Liver (tissue), 3 donors: Measurements from ENCODE around the gene ECE1.

ENCODE experiments used
- CTCF ChIP-seq: fragments of 150-350 bp; IDR thresholded peaks from 2 replicates; pipeline ENCODE4 v1.5.1; 2017; ENCODE audit warnings: improper control_type of control experiment, low read depth, low read length; ENCODE audit not compliant: missing input control
- HNF4G ChIP-seq: IDR thresholded peaks from 2 replicates; pipeline ENCODE4 v1.6.1; 2016; ENCODE audit warnings: antibody characterized with exemption
- RAD21 ChIP-seq, 2 donors: IDR thresholded peaks; 2 replicates each; pipeline ENCODE4 v1.6.1; 2016; ENCODE audit warnings: antibody characterized with exemption in 2 of 2, mild to moderate bottlenecking in 2 of 2
- SP1 ChIP-seq: IDR thresholded peaks from 2 replicates; pipeline ENCODE4 v1.6.1; 2018; ENCODE audit warnings: antibody characterized with exemption, mild to moderate bottlenecking
- TAF1 ChIP-seq: conservative IDR thresholded peaks from 2 replicates; pipeline ENCODE4 v1.6.1; 2016; ENCODE audit warnings: antibody characterized with exemption, mild to moderate bottlenecking
- ZBTB33 ChIP-seq: IDR thresholded peaks from 2 replicates; pipeline ENCODE4 v1.6.1; 2016; ENCODE audit warnings: antibody characterized with exemption
- TF ChIP-seq, protein P1 (sequence below): IDR thresholded peaks from 2 replicates; pipeline ENCODE4 v1.6.1; 2016; ENCODE audit warnings: antibody characterized with exemption
- TF ChIP-seq, protein P2 (sequence below): IDR thresholded peaks from 2 replicates; pipeline ENCODE4 v1.6.1; 2016; ENCODE audit warnings: antibody characterized with exemption, mild to moderate bottlenecking
- donor health status: healthy.
- donor health status: healthy.

DNA sequence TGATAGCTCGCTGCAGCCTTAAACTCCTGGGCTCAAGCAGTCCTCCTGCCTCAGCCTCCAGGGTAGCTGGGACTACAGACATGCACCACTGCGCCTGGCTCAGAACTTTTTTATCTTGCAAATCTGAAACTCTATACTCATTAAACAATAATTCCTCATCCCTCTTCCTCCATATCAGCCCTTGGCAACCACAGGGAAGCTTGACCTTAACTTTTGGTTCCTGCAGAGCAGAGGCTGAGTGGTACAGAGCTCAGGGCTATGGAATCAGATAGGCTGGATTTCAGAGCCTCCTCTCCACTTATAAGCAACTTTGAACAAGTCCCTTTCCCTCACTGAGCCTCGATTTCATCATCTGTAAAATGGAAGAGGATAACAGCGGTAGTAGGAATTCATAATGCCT is 47.4 kb downstream of the ECE1 start:
- TF ChIP-seq, protein P1, sequence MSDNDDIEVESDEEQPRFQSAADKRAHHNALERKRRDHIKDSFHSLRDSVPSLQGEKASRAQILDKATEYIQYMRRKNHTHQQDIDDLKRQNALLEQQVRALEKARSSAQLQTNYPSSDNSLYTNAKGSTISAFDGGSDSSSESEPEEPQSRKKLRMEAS = no peak
- TF ChIP-seq CTCF (no peak), RAD21 (IDR thresholded peaks at IDR 0.05) (no peak), TAF1 (no peak), ZBTB33 (no peak), SP1 (no peak), HNF4G (no peak)
- TF ChIP-seq, protein P2, sequence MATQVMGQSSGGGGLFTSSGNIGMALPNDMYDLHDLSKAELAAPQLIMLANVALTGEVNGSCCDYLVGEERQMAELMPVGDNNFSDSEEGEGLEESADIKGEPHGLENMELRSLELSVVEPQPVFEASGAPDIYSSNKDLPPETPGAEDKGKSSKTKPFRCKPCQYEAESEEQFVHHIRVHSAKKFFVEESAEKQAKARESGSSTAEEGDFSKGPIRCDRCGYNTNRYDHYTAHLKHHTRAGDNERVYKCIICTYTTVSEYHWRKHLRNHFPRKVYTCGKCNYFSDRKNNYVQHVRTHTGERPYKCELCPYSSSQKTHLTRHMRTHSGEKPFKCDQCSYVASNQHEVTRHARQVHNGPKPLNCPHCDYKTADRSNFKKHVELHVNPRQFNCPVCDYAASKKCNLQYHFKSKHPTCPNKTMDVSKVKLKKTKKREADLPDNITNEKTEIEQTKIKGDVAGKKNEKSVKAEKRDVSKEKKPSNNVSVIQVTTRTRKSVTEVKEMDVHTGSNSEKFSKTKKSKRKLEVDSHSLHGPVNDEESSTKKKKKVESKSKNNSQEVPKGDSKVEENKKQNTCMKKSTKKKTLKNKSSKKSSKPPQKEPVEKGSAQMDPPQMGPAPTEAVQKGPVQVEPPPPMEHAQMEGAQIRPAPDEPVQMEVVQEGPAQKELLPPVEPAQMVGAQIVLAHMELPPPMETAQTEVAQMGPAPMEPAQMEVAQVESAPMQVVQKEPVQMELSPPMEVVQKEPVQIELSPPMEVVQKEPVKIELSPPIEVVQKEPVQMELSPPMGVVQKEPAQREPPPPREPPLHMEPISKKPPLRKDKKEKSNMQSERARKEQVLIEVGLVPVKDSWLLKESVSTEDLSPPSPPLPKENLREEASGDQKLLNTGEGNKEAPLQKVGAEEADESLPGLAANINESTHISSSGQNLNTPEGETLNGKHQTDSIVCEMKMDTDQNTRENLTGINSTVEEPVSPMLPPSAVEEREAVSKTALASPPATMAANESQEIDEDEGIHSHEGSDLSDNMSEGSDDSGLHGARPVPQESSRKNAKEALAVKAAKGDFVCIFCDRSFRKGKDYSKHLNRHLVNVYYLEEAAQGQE = no peak
